ENCODE results near the gene PDZRN3. TPM values are rescaled to one million over a fixed set of nuclear protein-coding genes. Genes with fewer than 3 reads are reported as not detected.

PDZRN3 gene
- total RNA-seq, 1 experiment from 2014 or later, result 12.5 TPM

GRCh38 chr3:73349657-73350056 is 275.1 kb downstream of the PDZRN3 start:
- no TSS peak for BruUV-seq (replicated peaks)
- intact Hi-C loops (cut with micrococcal nuclease; ENCODE audit: unreplicated experiment), result no loop called here
- no peak for DNase-seq
- no peak for TF ChIP-seq CTCF (IDR thresholded peaks at IDR 0.05; ENCODE audit: insufficient read depth in 1 of 2, low read depth in 1 of 2, low read length in 1 of 2, severe bottlenecking in 1 of 2, unreplicated experiment in 1 of 2)
- Mint-ChIP-seq H3K4me3 (ENCODE audit: unreplicated experiment) (no peak overlapping the region), H3K27me3 (ENCODE audit: insufficient read depth, unreplicated experiment) (peaks cover 16% of the 10 kb centered on the region), H3K36me3 (ENCODE audit: insufficient read depth, unreplicated experiment) (no peaks in the 10 kb centered on the region), H3K27ac (ENCODE audit: unreplicated experiment) (no peak overlapping the region), H3K9me3 (ENCODE audit: unreplicated experiment) (no peaks in the 10 kb centered on the region), H3K4me1 (ENCODE audit: low read depth, unreplicated experiment) (no peaks in the 10 kb centered on the region)
- H3K9me3 ChIP-seq, result no peaks in the 10 kb centered on the region
- ChIA-PET POLR2A (no interaction called here), CTCF (no interaction called here)
- no peaks in the 10 kb centered on the region for H3K4me1 ChIP-seq
- no peaks in the 10 kb centered on the region for H3K27me3 ChIP-seq (replicated peaks; ENCODE audit: control insufficient read depth, insufficient read depth, low read length)
- H3K4me3 ChIP-seq (ENCODE audit: low read depth, low read length), result no peak overlapping the region
- H3K36me3 ChIP-seq (ENCODE audit: control insufficient read depth, insufficient read depth, low read length), result no peaks in the 10 kb centered on the region

- intact Hi-C loops (cut with micrococcal nuclease; ENCODE audit: unreplicated experiment), result no loop called here
- POLR2A ChIA-PET, result no interaction called here
- H3K9me3 ChIP-seq, result no peaks in the 10 kb centered on the region; the same call in 1 of the 2 replicates
- Mint-ChIP-seq H3K27me3 (ENCODE audit: insufficient read depth, unreplicated experiment) (peaks cover 10% of the 10 kb centered on the region), H3K27ac (ENCODE audit: unreplicated experiment) (no peak overlapping the region), H3K9me3 (ENCODE audit: unreplicated experiment) (peaks cover 10% of the 10 kb centered on the region), H3K4me1 (ENCODE audit: low read depth, unreplicated experiment) (no peaks in the 10 kb centered on the region), H3K36me3 (ENCODE audit: insufficient read depth, unreplicated experiment) (no peaks in the 10 kb centered on the region), H3K4me3 (ENCODE audit: unreplicated experiment) (no peak overlapping the region)
- TF ChIP-seq CTCF (IDR thresholded peaks at IDR 0.05; ENCODE audit: insufficient read depth in 1 of 2, low read depth in 1 of 2, low read length in 1 of 2, severe bottlenecking in 1 of 2, unreplicated experiment in 1 of 2), result no peak
- DNase-seq, result no peak
- H3K27me3 ChIP-seq (replicated peaks; ENCODE audit: control insufficient read depth, insufficient read depth, low read length), result no peaks in the 10 kb centered on the region
- H3K4me1 ChIP-seq, result no peaks in the 10 kb centered on the region
- BruUV-seq (replicated peaks), result no TSS peak
- no peak overlapping the region for H3K4me3 ChIP-seq (ENCODE audit: low read depth, low read length)
- no peaks in the 10 kb centered on the region for H3K36me3 ChIP-seq (ENCODE audit: control insufficient read depth, insufficient read depth, low read length)
- CTCF ChIA-PET, result no interaction called here
Observed at GRCh38 chr3:73342077-73342476, 282.7 kb downstream of the PDZRN3 start.

- Mint-ChIP-seq H3K4me1 (ENCODE audit: low read depth, unreplicated experiment) (no peaks in the 10 kb centered on the region), H3K4me3 (ENCODE audit: unreplicated experiment) (no peak overlapping the region), H3K36me3 (ENCODE audit: insufficient read depth, unreplicated experiment) (no peaks in the 10 kb centered on the region), H3K9me3 (ENCODE audit: unreplicated experiment) (peaks cover 12% of the 10 kb centered on the region), H3K27me3 (ENCODE audit: insufficient read depth, unreplicated experiment) (peaks cover 10% of the 10 kb centered on the region), H3K27ac (ENCODE audit: unreplicated experiment) (no peak overlapping the region)
- no peak for TF ChIP-seq CTCF (IDR thresholded peaks at IDR 0.05; ENCODE audit: insufficient read depth in 1 of 2, low read depth in 1 of 2, low read length in 1 of 2, severe bottlenecking in 1 of 2, unreplicated experiment in 1 of 2)
- intact Hi-C loops (cut with micrococcal nuclease; ENCODE audit: unreplicated experiment), result no loop called here
- no peaks in the 10 kb centered on the region for H3K27me3 ChIP-seq (replicated peaks; ENCODE audit: control insufficient read depth, insufficient read depth, low read length)
- POLR2A ChIA-PET, result no interaction called here
- no peaks in the 10 kb centered on the region; the same call in 1 of the 2 replicates for H3K9me3 ChIP-seq
- no peak for DNase-seq
- H3K36me3 ChIP-seq (ENCODE audit: control insufficient read depth, insufficient read depth, low read length), result no peaks in the 10 kb centered on the region
- H3K4me1 ChIP-seq, result no peaks in the 10 kb centered on the region
- CTCF ChIA-PET, result no interaction called here
- no TSS peak for BruUV-seq (replicated peaks)
- H3K4me3 ChIP-seq (ENCODE audit: low read depth, low read length), result no peak overlapping the region
Observed at GRCh38 chr3:73341272-73341935, 283.3 kb downstream of the PDZRN3 start.
